Hematopoietic multipotent progenitor cell treated with erythropoietin and hydrocortisone succinate and interleukin-3 and kit ligand, for 6 days (in vitro differentiated cells): ENCODE data around the gene KLHL17.
A peak's percentile ranks its signal among the peaks of the same experiment; 100 is the strongest.

Experiments
- DNase-seq: peaks from one replicate; pipeline ENCODE4 v3.0.0-alpha.2; 2015

KLHL17 gene

DNA sequence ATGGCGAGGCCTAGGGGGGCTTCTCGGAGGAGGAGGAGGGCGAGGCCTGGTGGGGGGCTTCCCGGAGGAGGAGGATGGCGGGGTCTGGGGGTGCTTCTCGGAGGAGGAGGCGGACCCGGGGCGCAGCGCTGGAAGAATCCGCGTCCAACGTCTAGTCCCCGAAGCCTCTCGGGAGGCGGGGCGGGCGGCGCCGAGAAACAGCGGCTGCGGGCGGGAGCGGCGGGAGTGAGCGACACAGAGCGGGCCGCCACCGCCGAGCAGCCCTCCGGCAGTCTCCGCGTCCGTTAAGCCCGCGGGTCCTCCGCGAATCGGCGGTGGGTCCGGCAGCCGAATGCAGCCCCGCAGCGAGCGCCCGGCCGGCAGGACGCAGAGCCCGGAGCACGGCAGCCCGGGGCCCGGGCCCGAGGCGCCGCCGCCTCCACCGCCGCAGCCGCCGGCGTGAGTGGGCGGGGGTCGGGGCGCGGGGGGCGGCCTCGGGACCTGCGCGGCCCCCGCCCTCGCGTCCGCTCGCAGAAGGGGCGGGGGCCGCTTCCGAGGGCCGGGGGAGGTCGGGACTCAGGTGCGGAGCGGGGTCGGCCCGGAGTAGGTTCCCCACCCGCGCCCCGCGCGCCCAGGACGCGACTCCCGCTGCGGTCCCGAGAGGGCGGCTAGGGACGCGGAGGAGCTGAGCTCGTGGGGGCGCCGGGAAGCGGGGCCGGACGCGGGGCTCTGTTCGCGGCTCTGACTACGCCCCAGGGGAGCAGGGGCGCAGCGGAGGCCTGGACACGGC, at the start of gene KLHL17:
KLHL17 (plus strand) TSS at position 222 of the 769 bp plus-strand sequence; CDS start at position 332, 110 bp downstream.
- peak; percentile 83 for DNase-seq

DNA sequence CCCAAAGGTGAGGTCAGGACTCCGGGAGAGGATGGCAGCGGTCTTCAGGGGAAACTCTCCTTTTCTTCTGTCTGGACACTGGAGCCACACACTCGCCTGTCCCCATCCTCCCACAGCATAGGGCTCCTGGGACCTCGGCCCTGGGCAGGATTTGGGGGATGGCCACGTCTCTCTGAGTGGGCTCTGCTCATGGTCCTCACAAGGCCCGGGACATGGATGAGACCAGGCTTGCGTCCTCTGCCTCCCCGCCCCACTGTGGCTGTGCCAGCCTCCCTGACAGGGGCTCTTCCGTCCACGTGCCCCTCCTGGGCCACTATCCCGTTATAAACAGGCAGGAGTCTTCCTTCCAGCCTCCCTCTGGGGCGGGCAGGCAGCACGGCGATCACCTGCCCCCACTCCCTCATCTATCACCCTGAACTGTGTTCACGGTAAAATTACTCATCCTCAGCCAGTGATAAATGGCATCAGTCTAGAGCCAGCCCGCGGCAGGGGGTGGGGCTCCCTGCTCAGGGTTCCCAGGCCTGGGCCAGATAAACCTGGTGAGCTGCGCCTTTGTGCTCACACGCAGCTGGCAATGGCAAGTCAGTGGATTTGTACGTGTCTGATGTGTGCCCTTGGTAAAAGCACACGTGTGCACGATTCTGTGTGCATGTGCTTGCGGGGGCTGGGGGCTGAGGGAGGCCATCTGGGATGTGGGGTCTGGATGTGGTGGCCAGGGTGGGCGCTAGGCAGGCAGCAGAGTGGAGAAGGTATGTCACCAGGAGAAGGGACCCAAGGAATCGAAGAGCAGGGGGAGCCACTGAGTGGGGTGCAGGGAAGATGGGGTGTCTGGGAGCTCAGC, 49.3 kb upstream of the KLHL17 start:
- peak; percentile 77 for DNase-seq

DNA sequence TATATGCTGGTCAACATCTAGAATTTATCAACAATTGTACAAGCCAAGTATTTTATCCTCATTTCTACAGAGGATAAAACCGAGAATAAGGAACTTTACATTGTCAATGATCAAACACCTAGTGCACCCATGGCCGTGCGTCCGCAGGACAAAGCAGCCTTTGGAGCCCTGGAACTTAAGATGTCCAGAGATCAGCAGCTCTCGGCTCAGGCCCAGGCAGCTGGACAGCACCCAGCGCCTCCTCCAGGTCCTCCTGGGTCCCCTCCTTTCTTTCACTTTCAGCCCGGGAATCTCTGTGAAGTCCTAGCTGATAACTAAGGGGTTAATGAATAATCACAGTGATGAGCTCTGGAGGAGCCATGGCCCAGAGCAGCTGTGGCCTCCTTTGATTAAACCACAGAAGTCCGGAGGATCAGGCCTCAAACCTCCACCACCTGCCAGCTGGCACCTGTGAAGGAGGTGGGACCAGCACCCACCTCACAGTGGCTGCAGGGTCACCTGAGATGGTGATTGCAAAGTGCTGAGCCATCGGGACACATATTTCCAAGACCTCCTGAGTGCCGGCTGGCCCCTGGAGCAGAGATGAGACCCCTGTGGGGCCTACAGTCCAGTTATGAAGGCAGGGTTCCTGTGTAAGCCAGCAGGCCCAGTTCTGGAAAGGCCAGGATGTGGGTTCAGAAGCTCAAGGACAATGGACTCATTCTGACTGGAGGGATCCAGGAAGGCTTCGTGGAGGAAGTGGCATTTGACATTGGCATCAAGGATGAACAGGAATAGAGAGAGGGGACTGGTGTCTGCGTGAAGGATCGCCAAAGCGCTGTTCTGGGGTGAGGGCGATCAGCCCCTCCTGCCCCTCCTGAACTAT, 48.3 kb upstream of the KLHL17 start:
- no peak for DNase-seq

DNA sequence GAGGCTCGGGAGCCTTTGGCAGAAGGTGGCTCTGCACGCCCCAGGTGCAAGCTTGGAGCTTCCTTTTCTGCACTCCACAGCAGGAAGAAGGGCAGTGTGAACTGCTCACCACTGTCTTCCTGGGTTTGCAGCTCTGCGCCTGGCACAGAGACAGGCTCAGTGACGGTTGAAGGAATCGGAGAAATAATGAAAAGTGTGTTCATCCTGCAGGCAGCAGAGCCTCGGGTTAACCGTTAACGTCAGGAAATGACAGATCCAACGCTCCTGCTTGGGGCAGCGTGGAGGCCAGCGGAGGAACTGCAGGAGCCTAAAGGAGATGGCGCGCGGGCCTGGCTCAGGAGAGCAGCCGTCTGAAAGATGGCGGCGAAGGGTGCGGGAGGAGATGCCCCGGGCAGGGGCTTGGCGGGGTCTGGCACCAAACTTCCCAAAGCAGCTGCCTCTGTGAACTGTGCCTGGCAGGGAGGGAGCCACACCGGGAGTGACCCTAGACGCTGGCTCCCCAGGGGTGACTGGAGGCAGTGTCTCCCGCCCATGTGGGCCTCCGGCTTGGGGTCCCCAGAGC, 47.6 kb upstream of the KLHL17 start:
- DNase-seq: peak; percentile 56

DNA sequence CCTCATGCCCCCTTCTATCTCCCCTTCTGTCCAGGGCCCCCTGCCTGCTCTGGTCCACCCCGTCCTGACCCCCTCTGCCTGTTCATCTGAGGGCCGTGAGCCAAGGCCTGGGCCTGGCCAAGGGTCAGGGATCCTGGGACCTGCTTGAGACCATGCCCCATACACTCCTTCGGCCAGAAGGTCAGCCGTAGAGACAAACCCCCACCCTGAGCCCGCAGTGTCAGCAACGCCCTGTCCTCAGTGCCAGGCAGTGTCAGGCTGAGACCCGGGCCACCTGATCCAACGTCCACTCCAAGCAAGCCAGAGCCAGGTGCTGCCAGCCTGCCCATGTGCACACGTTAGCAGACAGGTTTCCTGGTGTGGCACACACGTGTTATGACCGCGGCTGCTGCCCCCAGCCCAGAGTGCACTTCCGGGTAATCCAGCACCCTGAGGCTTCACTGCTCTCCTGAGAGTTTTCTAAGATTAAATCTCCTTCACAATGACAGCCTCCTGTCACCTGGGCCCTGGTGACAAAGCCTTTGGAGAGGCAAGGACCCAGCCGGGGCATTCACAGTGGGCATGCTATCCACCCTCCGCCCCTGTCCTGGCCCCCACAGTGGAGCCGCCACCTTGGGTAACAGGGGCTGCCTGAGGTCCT, 46.8 kb upstream of the KLHL17 start:
- DNase-seq: no peak

DNA sequence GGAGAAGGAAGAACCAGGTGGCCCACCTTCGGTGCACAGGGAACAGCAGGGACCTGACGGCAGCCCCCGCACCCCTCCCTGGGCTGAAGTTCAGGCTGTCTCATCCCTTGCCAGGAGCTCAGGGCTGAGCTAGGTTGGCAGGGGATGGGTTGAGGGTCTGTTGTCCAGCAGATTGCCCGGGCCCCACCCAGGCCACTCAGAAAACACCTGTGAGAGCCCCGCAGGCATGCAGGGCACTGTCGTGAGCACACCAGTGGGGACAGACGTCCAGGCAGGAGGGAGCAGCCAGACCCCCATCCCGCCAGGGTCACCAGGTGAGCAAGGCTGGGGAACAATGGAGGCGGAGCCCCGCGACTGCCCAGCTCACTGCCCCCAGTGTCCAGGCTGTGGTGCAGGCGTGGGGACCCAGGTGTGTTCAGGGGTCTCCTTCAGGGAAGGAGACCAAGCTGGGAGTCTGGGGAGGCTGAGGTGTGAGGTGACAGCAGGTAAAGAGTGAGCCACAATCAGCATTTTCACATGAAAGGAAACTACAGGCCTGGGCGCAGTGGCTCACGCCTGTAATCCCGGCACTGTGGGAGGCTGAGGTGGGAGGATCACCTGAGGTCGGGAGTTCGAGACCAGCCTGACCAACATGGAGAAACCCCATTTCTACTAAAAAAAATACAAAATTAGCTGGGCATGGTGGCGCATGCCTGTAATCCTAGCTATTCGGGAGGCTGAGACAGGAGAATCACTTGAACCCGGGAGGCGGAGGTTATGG, 46.1 kb upstream of the KLHL17 start:
- no peak for DNase-seq

DNA sequence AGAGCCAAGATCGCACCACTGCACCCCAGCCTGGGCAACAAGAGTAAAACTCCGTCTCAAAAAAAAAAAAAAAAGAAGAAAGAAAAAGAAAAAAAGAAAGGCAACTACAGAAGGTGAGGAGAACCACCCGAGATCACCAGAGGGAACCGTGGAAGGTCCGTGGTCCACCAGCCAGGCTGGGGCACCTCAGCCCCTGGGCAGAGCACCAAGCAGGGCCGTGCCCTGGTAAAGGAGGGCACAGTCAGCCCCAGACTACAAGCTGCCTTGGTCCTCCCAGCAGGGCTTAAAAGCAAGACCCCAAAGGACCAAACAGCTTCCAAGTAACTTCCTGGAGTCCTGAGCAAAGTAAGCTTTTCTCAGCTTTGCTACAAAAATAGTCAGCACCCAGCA, 45.5 kb upstream of the KLHL17 start:
- no peak for DNase-seq

DNA sequence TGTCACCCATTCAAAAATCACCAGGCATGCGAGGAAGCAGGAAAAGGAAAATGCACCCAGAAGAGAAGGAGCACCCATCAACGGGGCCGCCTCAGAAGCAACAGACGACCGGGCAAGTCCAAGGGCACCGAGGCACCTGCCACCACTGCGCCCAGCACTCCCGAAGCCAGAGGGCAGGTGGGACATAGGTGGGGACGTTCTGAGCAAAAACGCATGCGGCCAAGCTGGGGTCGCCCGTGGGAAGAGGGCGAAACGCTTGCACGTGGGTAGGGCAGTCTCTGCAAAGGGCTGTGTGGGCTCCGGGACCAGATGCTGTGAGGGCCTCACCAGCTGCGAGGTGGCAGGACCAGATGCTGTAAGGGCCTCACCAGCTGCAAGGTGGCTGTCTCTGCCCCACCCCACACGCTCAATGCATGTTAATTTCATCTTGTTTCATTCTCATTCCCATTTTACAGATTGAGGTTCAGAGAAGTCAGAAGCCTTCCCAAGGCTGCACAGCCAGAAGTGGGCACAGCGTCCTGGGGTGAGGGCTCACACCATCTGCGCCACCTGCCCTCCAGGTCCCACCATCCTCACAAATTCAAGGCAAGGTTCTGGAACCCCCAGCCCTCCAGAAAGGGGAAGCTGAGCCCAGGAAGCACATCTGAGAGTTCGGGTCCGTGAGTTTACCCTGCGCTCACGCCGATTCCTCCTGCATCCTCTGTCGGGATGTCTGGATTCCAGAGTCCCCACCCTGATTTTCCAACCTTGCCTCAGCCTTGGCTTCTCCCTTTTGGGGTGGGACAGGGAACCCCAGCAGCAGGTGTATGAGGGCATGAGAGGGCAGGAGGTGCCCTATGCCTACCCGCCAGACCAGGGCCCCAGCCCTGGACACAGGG, 44.9 kb upstream of the KLHL17 start:
- DNase-seq: no peak

DNA sequence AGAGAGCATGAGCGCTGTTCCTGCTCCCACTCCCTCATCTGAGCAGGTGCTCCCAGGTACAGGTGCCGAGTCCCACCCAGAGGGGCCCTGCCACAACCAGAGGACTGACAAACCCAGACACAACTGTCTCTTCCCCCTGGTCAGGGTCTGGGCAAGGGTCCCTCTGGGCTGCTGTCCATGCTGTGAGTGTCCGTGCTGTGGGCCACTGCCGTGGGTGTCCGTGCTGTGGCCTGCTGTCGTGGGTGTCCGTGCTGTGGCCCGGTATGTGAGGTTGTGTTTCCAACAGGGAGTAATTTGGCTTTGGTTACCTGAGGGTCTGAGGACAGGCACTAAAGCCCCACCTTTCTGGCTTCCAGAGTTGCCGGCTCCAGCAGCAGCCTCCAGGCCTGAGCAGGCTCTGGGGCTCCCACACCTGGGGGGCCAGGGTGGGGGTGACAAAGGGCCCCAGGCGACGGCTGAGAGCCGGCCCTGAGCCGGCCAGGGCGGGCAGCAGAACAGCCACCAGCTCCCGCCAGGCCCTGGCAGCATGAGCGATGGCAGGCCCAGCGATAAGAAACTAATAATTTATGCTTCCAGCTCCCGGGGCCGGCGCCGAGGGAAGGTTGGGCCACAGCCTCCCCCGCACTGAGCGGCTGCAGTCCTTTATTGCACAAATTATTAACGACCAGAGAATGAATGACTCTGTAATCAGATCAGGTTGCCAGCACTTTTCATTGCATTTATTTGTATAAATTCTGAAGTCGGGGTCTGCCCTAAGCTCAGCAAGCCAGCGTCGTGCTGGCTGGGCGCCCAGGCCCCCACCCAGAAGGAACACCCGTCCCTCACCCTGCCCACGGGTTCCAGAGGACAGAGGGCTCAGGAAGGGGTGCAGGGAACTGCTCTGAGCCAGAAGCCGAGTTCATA, 44.0 kb upstream of the KLHL17 start:
- peak; percentile 61 for DNase-seq

DNA sequence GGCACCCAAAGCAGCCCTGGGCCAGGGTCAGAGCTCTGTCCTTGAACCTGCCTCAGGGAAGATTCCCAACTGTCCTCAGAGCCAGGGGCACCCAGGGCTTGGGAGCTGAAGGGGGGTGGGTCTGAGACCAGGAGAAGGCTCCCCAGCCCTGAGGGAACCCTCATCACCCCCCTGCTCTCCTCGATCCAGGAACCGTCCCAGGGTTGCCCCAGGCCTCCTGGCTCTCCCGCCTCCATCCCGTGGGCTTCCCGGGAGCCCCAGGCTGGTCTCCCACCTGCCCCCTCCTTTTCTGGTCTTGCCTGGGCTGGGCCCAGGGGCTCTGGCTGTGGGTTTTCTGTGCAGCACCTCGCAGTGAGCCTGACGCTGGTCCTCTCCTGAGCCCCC, 43.3 kb upstream of the KLHL17 start:
- DNase-seq: no peak

DNA sequence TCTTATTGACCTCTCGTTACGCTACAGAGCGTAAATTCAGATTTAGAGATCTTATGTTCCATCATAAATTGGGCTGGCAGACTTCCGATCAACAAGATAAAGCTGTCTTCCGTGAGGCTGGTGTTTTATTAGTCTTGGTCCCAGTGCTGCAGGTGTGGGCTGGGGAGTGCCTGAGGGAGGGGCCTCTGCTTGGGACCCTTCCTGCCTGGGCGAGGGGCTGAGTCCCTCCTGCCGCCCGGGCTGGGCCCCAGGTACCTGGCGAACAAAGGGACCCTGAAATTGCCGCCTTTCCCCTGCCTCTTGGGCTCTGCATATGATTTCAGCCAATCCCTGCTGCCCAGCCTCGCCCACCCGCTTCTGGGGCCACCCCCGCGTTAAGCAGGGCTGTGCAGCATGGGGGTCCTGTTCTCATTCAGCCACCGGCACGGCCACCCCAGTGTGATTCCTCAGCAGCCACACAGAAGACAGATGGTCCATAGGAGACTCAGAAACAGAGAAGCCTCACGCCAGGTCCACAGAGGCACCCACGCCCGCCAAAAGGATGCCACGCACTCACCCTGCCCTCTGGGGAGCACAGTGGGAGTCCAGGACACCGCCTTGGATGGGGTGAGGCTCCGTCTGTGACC, 42.8 kb upstream of the KLHL17 start:
- no peak for DNase-seq

DNA sequence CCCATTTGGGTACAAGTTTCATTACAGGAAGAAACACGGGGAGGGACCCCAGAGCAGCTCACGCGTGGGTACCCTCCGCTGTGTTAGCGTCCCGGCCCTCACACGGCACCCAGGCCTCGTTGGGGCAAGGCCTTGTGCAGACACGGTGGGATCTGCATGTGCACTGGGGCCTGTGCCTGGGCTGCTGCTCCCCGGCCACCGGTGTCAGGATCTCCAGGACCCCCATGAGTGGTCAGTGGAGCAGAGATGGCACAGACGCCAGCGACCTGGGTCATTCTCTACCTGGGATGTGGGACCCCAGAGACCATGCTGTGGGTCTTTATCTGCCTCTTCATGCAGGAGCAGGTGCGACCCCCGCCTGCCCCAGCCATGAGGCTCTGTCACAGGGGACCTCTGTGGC, 42.0 kb upstream of the KLHL17 start:
- no peak for DNase-seq

DNA sequence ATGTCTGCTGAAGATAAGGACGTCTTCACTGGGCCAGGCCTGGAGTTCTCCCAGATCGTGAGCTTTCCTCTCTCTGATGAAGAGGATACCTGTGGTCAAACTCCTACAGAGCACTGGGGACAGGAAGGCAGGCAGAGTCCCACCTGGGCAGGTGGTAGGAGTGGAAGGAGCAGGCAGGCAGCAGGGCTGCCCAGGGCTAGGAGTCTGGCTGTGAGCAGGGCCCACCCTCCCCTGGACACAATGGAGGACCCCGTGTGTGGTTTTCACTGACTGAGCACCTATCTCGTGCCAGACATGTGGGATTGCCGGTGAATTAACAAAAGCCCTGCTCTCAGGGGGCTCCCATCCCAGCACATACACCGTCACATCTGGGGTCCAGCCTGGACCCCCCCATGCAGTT, 41.5 kb upstream of the KLHL17 start:
- no peak for DNase-seq

DNA sequence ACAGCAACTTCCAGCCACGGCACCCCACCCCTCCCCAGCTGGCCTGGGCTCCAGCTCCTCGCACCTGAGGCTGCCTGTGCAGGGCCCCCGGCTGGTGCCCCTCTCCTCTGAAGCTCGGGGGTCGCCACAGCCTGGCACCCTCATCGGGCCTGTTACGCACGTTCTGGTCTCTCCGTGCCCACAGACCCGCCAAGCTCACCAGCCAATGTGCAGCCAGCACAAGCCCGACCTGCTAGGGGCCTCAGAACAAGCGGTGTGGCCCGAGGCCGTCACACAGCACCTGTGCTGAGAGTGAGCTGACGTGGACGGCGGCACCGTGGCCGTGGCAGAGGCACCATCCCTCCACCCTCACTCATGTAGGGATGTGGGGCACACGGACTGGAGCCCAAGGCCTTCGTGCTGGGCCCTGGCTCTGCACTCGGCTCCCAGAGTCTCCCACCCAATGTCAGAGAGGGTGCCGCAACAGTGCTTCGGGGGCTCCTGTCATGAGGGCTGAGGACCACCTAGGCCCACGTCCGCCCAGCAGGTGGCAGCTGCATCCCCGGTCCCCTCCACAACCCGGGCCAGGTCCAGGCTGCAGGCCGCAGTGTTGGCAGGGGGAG, 41.0 kb upstream of the KLHL17 start:
- DNase-seq: no peak

DNA sequence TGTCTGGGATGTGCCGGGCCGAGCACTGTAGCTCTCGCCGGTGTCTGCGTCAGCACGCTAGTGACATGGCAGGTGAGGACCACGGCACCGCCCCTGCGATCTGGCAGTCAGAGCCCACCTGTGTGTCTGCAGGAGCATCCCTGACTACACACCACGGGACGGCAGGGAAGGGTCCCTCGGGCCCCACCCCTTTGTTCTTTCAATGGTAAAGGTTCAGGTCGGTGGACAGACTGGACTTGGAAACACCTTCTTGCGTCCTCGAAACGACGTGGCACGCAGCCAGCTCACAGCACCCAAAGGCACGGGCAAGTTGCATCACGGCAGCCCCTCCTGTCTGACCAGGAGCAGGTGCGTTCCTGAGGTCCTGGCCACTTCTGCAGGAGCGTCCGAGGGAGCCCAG, 40.4 kb upstream of the KLHL17 start:
- DNase-seq: no peak

DNA sequence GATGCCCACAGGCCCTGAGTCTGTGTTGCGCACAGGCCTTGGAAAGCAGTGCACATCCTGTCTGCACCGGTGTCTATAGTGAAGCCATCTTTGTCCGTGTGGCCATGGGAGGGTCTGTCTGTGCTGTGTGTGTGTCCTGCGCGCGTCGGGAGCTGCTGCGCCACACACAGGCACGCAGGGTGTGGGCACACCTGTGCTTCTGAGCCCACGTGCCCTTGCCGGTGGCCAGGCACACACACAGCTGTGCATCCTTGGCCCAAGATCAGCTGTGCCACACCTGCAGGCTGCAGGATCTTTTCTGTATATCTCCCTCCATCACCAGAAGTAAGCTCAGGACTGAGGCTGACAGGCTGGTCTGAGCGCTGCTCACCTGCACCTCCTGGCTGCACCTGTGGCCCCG, 39.9 kb upstream of the KLHL17 start:
- no peak for DNase-seq

DNA sequence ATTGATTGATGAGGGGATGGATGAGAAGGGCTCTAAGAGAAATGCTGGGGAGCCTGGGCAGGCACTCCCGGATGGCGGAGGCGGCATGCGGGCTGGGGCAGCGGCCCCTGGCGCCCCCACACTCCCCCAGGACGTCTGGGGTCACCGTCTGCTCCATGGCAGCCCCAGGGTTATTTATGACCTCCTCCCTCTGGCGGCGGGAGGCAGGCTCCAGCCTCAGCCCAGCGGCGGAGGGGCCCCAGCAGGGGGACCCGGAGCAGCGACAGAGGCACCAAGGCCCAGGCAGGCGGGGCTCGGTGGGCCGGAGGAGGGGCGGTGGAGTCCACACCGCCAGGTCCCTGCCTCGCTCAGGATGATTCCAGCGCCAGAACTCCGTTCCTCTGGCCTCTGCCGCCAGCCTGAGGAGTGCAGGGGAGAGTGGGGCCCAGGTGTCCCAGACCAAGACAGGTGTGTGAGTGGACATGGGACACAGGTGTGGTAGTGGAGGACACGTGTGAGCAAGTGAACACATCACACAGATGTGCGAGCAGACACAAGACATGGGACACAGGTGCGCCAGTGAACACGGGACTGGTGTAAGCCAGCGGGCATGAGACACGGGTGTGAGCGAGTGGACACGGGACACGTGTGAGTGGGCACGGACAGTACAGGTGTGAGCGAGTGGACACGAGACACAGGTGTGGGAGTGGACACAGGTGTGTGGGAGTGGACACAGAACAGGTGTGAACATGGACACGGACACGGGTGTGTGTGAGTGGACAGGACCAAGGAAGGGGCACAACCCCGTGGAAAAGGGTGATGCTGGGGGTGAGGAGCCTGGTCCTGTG, 39.2 kb upstream of the KLHL17 start:
- DNase-seq: peak; percentile 75
